Sigmoid colon (tissue), 7 donors: ENCODE data around the gene FIBCD1. TPM values are rescaled to one million over a fixed set of nuclear protein-coding genes. Genes with fewer than 3 reads are reported as not detected.

Source experiments
- DNase-seq: peaks from one replicate; pipeline ENCODE4 v3.0.0-alpha.2; 2019
- H3K27ac ChIP-seq, 4 donors: fragments of 200-600 bp; sonication (generic); one replicate each; pipeline ENCODE4 v1.5.1; 2016 to 2019; ENCODE audit warnings: mild to moderate bottlenecking in 1 of 4
- H3K27me3 ChIP-seq, 3 donors: fragments of 200-600 bp; sonication (generic); one replicate each; pipeline ENCODE4 v1.5.1; 2019; ENCODE audit warnings: mild to moderate bottlenecking in 1 of 3
- H3K36me3 ChIP-seq, 4 donors: fragments of 200-600 bp; sonication (generic); one replicate each; pipeline ENCODE4 v1.5.1; 2016 to 2019
- H3K4me1 ChIP-seq, 4 donors: fragments of 200-600 bp; sonication (generic); one replicate each; pipeline ENCODE4 v1.5.1; 2017 to 2019
- H3K4me3 ChIP-seq, 4 donors: fragments of 200-600 bp; sonication (generic); one replicate each; pipeline ENCODE4 v1.5.1; 2017 to 2019; ENCODE audit warnings: mild to moderate bottlenecking in 2 of 4, moderate library complexity in 1 of 4
- H3K9me3 ChIP-seq, 4 donors: fragments of 200-600 bp in 3 of 4; sonication (generic) in 3 of 4; one replicate each; pipeline versions ENCODE4 v1.5.1 to v1.6.1; 2013 to 2019
- CTCF ChIP-seq, 4 experiments: fragments of 450-650 bp in 3 of 4; fragments of 200-600 bp in 1 of 4; IDR thresholded peaks; one replicate each; pipeline ENCODE4 v1.5.1; 2016 to 2019; ENCODE audit warnings: antibody characterized with exemption in 4 of 4, mild to moderate bottlenecking in 3 of 4, moderate library complexity in 2 of 4
- EP300 ChIP-seq, 4 donors: sonication (generic); formaldehyde crosslinking; IDR thresholded peaks; one replicate each; pipeline ENCODE4 v1.6.1; 2017; ENCODE audit warnings: antibody characterized with exemption in 4 of 4
- POLR2A ChIP-seq, 2 donors: fragments of 450-650 bp; IDR thresholded peaks; one replicate each; pipeline ENCODE4 v1.6.1; 2016; ENCODE audit warnings: antibody characterized with exemption in 2 of 2, mild to moderate bottlenecking in 2 of 2, moderate library complexity in 2 of 2
- POLR2AphosphoS5 ChIP-seq, 4 donors: sonication (generic); formaldehyde crosslinking; IDR thresholded peaks; one replicate each; pipeline ENCODE4 v1.6.1; 2017; ENCODE audit warnings: antibody characterized with exemption in 4 of 4
- WGBS, 2 donors: extraction: QIAGEN DNeasy Blood & Tissue Kit; methylation state at CpG; one replicate each; pipeline ENCODE4 v1.1.7; 2013; 5-methylcytosine and 5-hydroxymethylcytosine counted together
- intact Hi-C: fragments of 100-400 bp; cut with DNase I; formaldehyde crosslinking; loops from one replicate; pipeline ENCODE4 v1.15.1; 2023
- polyA plus RNA-seq, 3 donors: library from polyadenylated mRNA; stranded (reverse); fragments of 200-250 nt; gene quantifications; one replicate each; pipeline ENCODE4 v1.2.3, GENCODE V29; 2013
- total RNA-seq, 4 donors: library from RNA; depleted of rRNA; stranded (reverse); fragments of >200 nt; gene quantifications; one replicate each; pipeline ENCODE4 v1.1.0, GENCODE V29; 2016
- donor health status: healthy with polysubstance abuse.
- donor health status: Bipolar disorder and iron deficiency.
- donor health status: healthy.

Gene FIBCD1
- total and polyA plus RNA-seq, 7 donors, result 0.36 to 11.9 (median 10.6) TPM; not detected in 3

- intact Hi-C loops, result no loop called here
- 85 to 91% methylated on average over 34 of the region's 34 CpGs for WGBS, 2 donors
- Histone ChIP-seq H3K9me3 (no peaks in the 10 kb centered on the region), H3K36me3 (no peaks in the 10 kb centered on the region), H3K4me3 (no peak overlapping the region), H3K4me1 (peaks cover 0 to 13% (median 7%) of the 10 kb centered on the region in 4 donors), H3K27ac (no peak overlapping the region), H3K27me3 (no peaks in the 10 kb centered on the region)
- no peak for DNase-seq
- TF ChIP-seq EP300 (IDR thresholded peaks at IDR 0.05) (no peak), CTCF (IDR thresholded peaks at IDR 0.05) (no peak), POLR2AphosphoS5 (IDR thresholded peaks at IDR 0.05) (no peak), POLR2A (IDR thresholded peaks at IDR 0.05) (no peak)
These were observed 21.7 kb downstream of the FIBCD1 start for GRCh38 chr9:130917168-130917960.

GRCh38 chr9:130915096-130915447 is 24.0 kb downstream of the FIBCD1 start:
- TF ChIP-seq EP300 (IDR thresholded peaks at IDR 0.05) (no peak), CTCF (IDR thresholded peaks at IDR 0.05) (no peak), POLR2A (IDR thresholded peaks at IDR 0.05) (no peak), POLR2AphosphoS5 (IDR thresholded peaks at IDR 0.05) (no peak)
- peaks cover 0 to 13% (median 7%) of the 10 kb centered on the region in 4 donors for H3K4me1 ChIP-seq
- DNase-seq, result no peak
- 91 to 93% methylated on average over 8 of the region's 8 CpGs for WGBS, 2 donors
- no peaks in the 10 kb centered on the region for H3K27me3 ChIP-seq
- no peak overlapping the region for H3K4me3 ChIP-seq
- H3K36me3 ChIP-seq, result no peaks in the 10 kb centered on the region
- intact Hi-C loops, result no loop called here
- H3K9me3 ChIP-seq, result no peaks in the 10 kb centered on the region
- H3K27ac ChIP-seq, result no peak overlapping the region

- H3K27ac ChIP-seq, result no peak overlapping the region
- no peak overlapping the region for H3K4me3 ChIP-seq
- peaks cover 0 to 13% (median 7%) of the 10 kb centered on the region in 4 donors for H3K4me1 ChIP-seq
- TF ChIP-seq POLR2AphosphoS5 (IDR thresholded peaks at IDR 0.05) (no peak), EP300 (IDR thresholded peaks at IDR 0.05) (no peak), POLR2A (IDR thresholded peaks at IDR 0.05) (no peak), CTCF (IDR thresholded peaks at IDR 0.05) (no peak)
- no peak for DNase-seq
- WGBS, 2 donors, result 81 to 90% methylated on average over 24 of the region's 24 CpGs
- intact Hi-C loops, result no loop called here
- no peaks in the 10 kb centered on the region for H3K36me3 ChIP-seq
- H3K27me3 ChIP-seq, result no peaks in the 10 kb centered on the region
- H3K9me3 ChIP-seq, result no peaks in the 10 kb centered on the region
These were observed 24.5 kb downstream of the FIBCD1 start for GRCh38 chr9:130914417-130915095.

- no peaks in the 10 kb centered on the region for H3K27me3 ChIP-seq
- H3K9me3 ChIP-seq, result no peaks in the 10 kb centered on the region
- H3K4me1 ChIP-seq, result peaks cover 0 to 9% (median 6%) of the 10 kb centered on the region in 4 donors
- intact Hi-C loops, result no loop called here
- peak overlapping the region in 3 of 4 donors; percentile 31 to 66 (median 57) for H3K27ac ChIP-seq
- no peak for DNase-seq
- peak overlapping the region in 2 of 4 donors; percentile 31 to 33 for H3K4me3 ChIP-seq
- no peak for TF ChIP-seq EP300 (IDR thresholded peaks at IDR 0.05)
- no peak for TF ChIP-seq CTCF (IDR thresholded peaks at IDR 0.05)
- TF ChIP-seq POLR2AphosphoS5 (IDR thresholded peaks at IDR 0.05), result no peak
- TF ChIP-seq POLR2A (IDR thresholded peaks at IDR 0.05), result no peak
- no peaks in the 10 kb centered on the region for H3K36me3 ChIP-seq
- 74 to 83% methylated on average over 23 of the region's 23 CpGs for WGBS, 2 donors
These were observed 25.2 kb downstream of the FIBCD1 start for GRCh38 chr9:130913599-130914416.
